Measurements from ENCODE around the gene ANKRD11.

Gene ANKRD11

DNA sequence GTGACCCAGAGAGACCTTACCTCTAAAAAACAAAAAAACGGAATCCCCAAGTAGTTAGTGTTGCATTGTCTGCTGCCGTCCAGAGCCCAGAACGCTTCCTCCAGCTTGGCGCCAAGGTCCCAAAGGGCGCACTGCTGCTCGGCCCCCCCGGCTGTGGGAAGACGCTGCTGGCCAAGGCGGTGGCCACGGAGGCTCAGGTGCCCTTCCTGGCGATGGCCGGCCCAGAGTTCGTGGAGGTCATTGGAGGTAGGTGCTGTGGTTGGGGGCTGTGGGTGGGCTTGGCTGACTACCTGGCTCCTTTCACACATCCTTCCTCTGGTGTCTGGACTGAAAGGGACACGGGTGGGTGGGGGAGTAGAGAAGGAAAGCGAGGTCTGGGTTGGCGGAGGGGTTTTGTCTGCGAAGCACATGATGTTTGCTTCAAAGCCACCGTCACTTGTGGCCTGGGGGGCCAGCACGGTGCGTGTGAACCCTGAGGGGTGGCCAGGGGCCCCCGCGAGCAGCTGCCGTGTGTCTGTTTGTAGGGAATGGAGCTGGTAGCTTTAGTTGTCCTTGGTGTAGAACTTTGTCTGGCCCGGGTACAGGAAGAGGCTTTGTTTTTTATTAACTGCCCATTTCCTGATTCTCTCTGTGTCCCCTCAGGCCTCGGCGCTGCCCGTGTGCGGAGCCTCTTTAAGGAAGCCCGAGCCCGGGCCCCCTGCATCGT, 41.6 kb upstream of the ANKRD11 start:
- in situ Hi-C loops (cut with HindIII; ENCODE audit: low sequenced_read_pairs) = no loop called here
- DNase-seq (ENCODE audit: low read depth, low spot score) = no peak
- TF ChIP-seq CTCF (IDR thresholded peaks at IDR 0.05; ENCODE audit: low read depth, low read length) = no peak
- H3K4me3 ChIP-seq (ENCODE audit: low read depth, low read length) = no peak overlapping the region

- no peak for TF ChIP-seq CTCF (IDR thresholded peaks at IDR 0.05; ENCODE audit: low read depth, low read length)
- in situ Hi-C loops (cut with HindIII; ENCODE audit: low sequenced_read_pairs) = no loop called here
- no peak for DNase-seq (ENCODE audit: low read depth, low spot score)
- no peak overlapping the region for H3K4me3 ChIP-seq (ENCODE audit: low read depth, low read length)
Measured at GRCh38 chr16:89530401-89531381, 40.3 kb upstream of the ANKRD11 start.

- DNase-seq (ENCODE audit: low read depth, low spot score) = no peak
- in situ Hi-C loops (cut with HindIII; ENCODE audit: low sequenced_read_pairs) = no loop called here
- H3K4me3 ChIP-seq (ENCODE audit: low read depth, low read length) = no peak overlapping the region
- no peak for TF ChIP-seq CTCF (IDR thresholded peaks at IDR 0.05; ENCODE audit: low read depth, low read length)
Measured at GRCh38 chr16:89529097-89529496, 38.7 kb upstream of the ANKRD11 start.

DNA sequence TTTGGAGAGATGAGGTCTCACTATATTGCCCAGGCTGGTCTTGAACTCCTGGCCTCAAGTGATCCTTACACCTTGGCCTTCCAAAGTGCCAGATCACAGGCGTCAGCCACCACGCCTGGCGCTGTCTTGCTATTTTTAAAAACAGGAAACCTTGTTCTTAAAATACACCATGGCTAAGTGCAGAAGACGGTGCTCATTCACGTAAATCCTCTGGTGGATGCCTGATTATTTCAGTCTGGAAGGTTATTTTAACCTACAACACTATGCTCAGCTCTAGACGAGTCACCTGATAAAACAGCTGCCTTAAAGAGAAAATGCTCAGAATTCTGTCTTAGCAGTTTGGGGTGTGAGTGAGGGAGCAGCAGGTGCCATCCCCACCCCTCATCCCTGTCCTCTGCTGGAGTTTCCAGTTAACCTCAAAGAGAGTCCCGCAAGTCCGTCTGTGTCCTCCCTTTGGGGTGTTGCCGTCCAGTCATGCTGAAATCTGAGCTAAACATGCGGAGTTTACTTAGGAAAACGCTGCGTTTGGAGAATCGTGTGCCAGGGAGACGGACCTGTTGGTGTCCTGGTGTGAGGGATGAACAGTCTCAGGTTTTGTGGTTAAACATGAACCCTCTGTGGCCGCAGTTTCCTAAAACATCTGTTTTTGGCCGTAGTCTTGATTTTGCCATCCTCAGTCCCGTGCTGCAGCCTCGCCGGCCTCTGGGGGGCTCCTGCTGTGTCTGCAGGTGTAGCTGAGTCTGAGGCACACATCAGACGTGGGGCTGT, 35.0 kb upstream of the ANKRD11 start:
- in situ Hi-C loops (cut with HindIII; ENCODE audit: low sequenced_read_pairs) = no loop called here
- no peak for TF ChIP-seq CTCF (IDR thresholded peaks at IDR 0.05; ENCODE audit: low read depth, low read length)
- H3K4me3 ChIP-seq (ENCODE audit: low read depth, low read length) = no peak overlapping the region
- DNase-seq (ENCODE audit: low read depth, low spot score) = no peak

- in situ Hi-C loops (cut with HindIII; ENCODE audit: low sequenced_read_pairs) = no loop called here
- DNase-seq (ENCODE audit: low read depth, low spot score) = no peak
- no peak for TF ChIP-seq CTCF (IDR thresholded peaks at IDR 0.05; ENCODE audit: low read depth, low read length)
- H3K4me3 ChIP-seq (ENCODE audit: low read depth, low read length) = no peak overlapping the region
Measured at GRCh38 chr16:89523680-89524344, 33.5 kb upstream of the ANKRD11 start.

DNA sequence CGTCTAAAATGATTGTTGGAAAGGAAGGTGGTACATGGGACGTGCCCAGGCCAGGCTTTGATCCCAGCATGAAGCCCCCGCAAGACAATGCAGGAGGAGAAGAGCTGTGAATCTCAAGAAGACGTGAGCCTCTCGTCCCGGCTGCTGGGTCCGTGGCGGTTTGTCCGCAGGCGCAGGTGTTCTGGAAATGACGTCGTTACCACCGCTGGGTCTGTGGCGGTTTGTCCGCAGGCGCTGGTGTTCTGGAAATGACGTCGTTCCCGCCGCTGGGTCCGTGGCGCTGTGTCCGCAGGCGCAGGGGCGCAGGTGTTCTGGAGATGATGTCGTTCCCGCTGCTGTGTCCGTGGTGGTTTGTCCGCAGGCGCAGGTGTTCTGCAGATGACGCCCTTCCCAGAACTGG, 31.9 kb upstream of the ANKRD11 start:
- in situ Hi-C loops (cut with HindIII; ENCODE audit: low sequenced_read_pairs) = no loop called here
- no peak for TF ChIP-seq CTCF (IDR thresholded peaks at IDR 0.05; ENCODE audit: low read depth, low read length)
- H3K4me3 ChIP-seq (ENCODE audit: low read depth, low read length) = no peak overlapping the region
- DNase-seq (ENCODE audit: low read depth, low spot score) = no peak

All from astrocyte of the spinal cord (primary cell).